Erythroblast (primary cell): ENCODE data around the gene CCL4.

Source experiments
- DNase-seq, 2 experiments: peaks; one replicate each; lab custom pipeline; 2025; lab: John Stamatoyannopoulos, UW
- GATA1 ChIP-seq: IDR thresholded peaks from 2 replicates; pipeline ENCODE4 v1.6.1; 2011; ENCODE audit warnings: low read depth, mild to moderate bottlenecking, control low read depth, low read length, moderate library complexity
- POLR2A ChIP-seq: IDR thresholded peaks from 2 replicates; pipeline ENCODE4 v1.6.1; 2011; ENCODE audit warnings: mild to moderate bottlenecking, low read length

CCL4 gene

DNA sequence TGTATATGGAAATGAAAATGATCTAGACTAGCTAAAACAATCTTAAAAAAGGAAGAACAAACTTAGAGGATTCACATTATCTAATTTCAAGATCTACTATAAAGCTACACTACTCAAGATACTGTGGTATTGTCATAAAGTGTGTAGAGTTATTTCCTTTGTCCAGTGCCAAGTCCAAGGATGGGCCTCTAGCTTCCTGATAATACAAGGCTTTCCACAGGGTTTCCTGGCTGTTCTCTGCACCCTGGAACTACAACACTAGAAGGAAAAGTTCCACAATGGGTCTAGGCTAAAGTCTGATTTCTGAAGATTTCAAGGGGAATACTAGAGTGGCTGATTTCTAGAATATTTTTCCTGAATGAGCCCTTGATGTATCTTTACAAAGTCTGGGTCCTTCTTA, 38.6 kb downstream of the CCL4 start:
- no peak for DNase-seq
- TF ChIP-seq POLR2A (no peak), GATA1 (no peak)

DNA sequence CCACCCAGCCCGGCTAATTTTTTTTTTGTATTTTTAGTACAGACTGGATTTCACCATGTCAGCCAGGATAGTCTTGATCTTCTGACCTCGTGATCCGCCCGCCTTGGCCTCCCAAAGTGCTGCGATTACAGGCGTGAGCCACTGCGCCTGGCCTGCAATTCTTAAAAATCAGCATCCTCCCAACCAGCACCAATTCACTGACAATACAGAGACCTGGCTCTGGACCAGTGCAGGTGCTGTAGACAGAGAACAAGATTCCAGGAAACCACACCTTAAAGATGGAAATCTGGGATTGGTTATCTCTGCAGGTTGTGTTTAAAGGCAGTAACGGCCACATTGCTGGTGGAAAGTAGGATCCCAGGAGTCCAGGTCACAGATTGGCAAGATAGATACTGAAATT, 39.2 kb downstream of the CCL4 start:
- no peak for DNase-seq
- TF ChIP-seq POLR2A: no peak
- TF ChIP-seq GATA1: no peak

DNA sequence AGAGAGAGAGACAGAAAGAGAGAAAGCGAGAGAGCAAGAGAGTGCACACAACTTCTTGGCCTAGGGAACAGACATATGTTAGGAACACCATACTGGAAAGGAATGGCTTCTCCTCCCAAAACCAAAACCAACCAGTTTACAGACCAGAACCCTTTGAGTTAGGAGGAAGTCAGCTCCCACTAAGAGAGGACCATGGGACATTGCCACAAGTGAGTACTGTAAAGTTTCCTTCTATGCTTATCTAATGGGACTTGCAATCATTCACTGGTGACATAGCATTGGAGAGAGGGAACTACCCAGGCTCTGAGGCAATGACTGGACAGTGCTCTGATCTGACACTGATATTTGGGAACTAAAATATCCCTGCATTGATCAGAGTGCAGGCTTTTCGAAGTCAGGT, 40.4 kb downstream of the CCL4 start:
- no peak for DNase-seq
- TF ChIP-seq POLR2A (no peak), GATA1 (no peak)

DNA sequence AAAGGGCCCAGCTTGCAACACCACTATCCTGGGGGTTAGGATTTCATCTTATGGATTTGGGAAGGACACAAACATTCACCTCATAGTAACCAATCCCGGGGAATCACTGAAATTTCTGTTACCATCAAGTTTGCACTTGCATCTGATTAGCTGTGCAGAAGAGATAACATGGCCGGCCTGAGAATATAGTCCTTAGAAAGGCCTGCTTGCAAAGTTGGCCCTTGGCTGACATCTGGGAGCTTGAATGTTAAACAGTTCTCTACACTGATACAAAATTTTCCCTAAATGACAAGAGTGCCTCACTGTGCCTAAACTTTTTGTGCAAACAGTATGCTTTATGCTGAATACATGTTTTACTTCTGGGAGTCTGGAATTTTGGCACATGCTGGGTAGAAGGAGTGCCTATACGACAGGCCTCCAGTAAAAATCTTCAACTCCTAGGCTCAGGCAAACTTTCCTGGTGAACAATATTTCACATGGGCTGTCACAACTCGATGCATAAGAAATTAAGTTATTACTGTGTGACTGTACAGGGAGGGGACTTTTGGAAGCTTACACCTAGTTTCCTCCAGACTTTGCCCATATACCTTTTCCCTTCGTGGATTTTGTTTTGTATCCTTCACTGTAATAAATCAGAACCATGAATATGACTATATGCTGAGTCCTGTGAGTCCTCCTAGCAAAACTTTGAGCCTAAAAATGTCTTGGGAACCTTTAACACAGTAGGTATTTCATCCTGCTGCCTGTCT, 41.5 kb downstream of the CCL4 start:
- no peak for DNase-seq
- TF ChIP-seq POLR2A (no peak), GATA1 (no peak)

DNA sequence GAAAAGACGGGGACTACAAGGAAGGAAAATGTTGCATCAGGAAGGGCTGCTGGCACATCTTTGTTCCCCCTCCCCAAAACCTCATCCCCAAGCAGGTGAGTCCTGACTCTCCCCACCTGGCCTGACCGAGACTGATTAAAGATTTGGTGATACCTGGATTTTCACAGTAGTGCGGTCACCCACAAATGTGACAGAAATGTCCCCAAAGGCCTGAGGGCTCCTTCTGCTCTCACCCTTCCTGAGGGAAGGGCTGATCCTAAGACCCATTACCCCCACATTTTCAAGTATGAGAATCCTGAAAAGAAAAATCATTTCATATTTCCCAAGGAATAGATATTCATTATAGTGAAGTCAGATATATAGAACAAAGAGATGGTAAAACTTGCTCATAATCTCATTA, 44.0 kb downstream of the CCL4 start:
- DNase-seq: no peak
- no peak for TF ChIP-seq GATA1
- no peak for TF ChIP-seq POLR2A

DNA sequence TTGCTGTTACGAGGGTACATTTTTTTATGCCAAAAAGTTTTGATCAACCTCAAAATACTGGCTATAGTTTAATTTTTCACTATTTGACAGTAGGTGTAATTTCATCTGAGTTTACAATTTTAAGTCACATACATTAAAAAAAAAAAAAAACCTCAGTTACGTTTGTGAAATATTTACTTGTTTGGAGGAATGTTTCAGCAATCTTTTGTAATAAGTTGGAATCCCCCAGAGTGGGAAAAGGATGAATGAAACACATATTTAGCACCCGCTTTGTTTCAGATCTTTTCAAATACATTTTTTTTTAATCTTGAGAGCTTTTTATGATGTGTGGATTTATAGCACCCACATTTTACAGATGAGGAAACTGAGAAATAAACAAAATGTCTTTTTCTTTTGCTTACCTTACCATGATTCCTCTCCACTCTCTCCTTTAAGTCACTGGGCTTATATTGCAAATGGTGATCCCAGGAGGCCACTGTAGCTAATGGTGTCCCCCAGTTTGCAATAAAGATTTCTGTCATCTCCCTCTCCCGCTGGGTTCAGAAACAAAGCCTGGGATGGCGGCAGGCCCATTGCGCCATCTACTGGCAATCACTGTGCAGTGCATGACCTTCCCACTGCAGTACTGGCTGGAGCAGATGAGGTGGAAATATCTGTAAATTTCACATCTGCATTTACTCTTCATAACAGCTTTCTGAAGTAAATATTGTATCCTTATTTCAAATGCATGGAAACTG, 45.1 kb downstream of the CCL4 start:
- DNase-seq: peak; percentile 65 to 79
- no peak for TF ChIP-seq POLR2A
- no peak for TF ChIP-seq GATA1

DNA sequence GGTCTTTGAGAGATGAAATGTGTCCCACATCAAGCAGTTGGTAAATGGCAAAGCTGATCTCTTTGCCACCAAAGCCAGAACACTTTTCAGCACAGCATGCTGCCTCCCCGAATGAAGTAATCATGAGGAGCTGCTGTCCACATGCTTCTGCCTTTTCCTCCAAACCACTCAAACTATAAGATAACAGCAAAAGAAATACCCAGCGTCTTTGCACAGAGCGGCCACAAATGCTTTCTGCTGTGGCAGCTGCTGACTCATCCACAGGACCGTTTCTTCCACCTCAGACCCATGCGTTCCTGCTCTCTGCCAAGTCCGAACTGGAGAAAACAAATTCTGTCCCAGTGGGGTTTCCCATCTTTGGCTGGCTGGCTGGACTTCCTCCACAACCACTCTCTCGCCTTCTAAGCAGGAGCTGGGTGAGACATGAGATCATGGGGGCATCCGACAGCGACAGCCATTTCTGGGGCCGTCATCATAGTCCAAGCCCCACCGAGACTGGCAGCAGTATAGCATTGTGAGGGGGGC, 45.7 kb downstream of the CCL4 start:
- TF ChIP-seq POLR2A (peak; percentile 44), GATA1 (no peak)
- DNase-seq: peak; percentile 53 to 55

DNA sequence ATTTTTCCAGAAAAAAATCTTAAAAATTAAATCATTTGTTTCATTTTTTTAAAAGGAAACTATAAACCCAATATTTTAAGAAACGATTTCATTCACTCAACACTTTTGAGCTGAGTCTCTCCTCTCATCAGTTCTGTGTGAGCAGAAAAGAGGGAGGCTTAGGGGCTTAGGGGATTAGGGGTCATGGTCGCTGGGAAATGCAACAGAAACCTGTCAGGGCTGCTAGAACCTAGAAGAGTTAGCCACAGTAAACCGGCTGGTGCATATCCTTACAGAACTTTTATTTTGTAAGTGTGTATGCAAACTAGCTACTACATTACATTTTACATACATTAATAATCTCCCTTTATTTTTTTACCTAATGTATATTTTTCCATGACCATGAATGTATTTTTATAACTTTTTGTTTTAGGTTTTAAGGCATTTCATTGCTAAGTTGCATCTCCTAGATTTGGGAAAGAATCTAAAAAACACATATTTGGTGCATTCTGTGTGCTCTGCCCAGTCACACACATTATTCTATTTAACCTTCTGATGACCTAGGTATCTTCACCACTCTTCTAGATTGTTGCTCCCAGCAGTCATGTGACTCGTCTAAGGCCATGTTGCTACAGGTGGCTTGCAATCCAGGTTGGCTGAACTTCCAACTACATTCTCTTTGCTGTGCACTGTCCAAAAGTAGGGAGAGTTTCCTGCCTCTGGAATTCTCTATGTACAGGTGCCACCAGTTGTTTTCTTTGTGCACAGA, 48.4 kb downstream of the CCL4 start:
- no peak for TF ChIP-seq POLR2A
- TF ChIP-seq GATA1: no peak

DNA sequence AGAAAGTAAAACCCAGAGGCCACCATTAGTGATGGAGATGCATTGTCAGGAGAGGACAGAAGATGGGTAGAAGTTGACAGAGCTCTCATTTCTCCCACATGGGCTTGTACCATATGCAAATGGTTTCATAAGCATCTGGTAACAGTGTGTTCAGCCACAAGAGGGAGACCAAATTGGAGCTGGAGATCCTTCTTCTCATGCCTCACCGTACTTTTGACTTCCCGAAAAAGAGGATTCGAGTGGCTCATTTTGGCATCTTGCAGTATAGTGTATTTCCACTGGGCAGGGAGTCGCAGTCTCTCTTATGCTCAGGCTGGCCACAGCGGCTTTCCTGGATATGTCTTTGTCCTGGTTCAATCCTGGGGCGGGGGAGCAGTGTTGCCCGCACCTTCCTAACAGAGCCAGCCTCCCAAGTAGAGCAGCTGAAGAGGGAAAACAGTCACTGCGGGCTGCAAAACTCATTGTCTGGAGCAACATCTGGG, 49.1 kb downstream of the CCL4 start:
- TF ChIP-seq GATA1 (no peak), POLR2A (no peak)

More for the DNA sequence above, 48.4 kb downstream of the CCL4 start:
- DNase-seq: no peak

DNA sequence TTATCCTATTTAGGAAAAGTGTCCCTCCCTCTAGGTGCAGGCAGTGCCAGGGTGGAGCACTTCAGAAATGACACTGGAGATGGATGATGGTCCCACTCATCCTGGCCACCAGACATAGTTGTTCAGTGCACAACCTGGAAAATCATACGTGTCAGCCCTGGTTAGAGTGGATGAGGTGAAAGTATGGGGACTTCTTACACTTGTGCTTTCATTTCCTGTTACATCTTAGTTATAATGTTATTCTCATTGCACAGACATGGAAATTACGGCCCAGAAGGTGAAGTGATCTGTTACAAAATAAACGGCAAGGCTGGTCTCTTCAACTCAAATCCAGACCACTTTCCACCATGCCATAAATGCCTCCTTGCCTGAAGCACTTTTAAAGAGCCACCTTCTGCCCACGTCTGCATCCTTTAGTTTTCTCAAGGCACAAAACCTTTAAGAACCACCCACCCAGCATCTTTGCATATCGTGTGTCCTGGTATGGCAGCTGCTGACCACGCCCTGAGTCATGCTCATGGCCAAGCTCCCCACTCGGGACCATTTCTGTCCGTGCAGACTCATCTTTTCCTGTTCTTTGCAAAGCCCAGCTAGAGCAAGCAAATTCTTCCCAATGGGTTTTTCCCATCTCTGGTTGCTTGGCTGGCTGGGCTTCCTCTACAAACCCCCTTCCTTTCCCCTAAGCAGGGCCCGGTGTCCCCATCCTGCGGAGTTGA, 50.4 kb downstream of the CCL4 start:
- DNase-seq: no peak
- TF ChIP-seq GATA1 (no peak), POLR2A (no peak)

More for the DNA sequence above, 49.1 kb downstream of the CCL4 start:
- no peak for DNase-seq
